ENCODE results near the gene MAB21L3.

- no peak for TF ChIP-seq STAT1 (IDR thresholded peaks at IDR 0.05; ENCODE audit: unreplicated experiment)
- no peak for TF ChIP-seq CTCF (conservative IDR thresholded peaks at IDR 0.05; ENCODE audit: low read depth in 2 of 2)
- TF ChIP-seq POLR2AphosphoS5 (IDR thresholded peaks at IDR 0.05; ENCODE audit: low read depth) = no peak
- TF ChIP-seq CREB1 (CRISPR knock-in tag; IDR thresholded peaks at IDR 0.05; ENCODE audit: low read depth) = no peak
- no peak for TF ChIP-seq EZH2 (IDR thresholded peaks at IDR 0.05; ENCODE audit: low read depth, unreplicated experiment)
- TF ChIP-seq EZH2phosphoT487 (IDR thresholded peaks at IDR 0.05; ENCODE audit: unreplicated experiment) = no peak
- no peak for TF ChIP-seq JUNB (IDR thresholded peaks at IDR 0.05; ENCODE audit: unreplicated experiment)
- no peak for TF ChIP-seq REST (IDR thresholded peaks at IDR 0.05; ENCODE audit: unreplicated experiment)
- no peak for TF ChIP-seq ZNF462 (CRISPR knock-in tag; IDR thresholded peaks at IDR 0.05)
Observed at GRCh38 chr1:116175611-116176010, 64.4 kb downstream of the MAB21L3 start.

All from GM23338 (cell line).